ENCODE data around the gene PELO. TPM values are rescaled to one million over a fixed set of nuclear protein-coding genes. Genes with fewer than 3 reads are reported as not detected.
A peak's percentile ranks its signal among the peaks of the same experiment; 100 is the strongest.

Gene PELO
- polyA plus RNA-seq, 1 of the 3 experiments (the other 2 are of a cell fraction), result 10.7 TPM

GRCh38 chr5:52789378-52789777, 1.7 kb downstream of the PELO start:
- peak overlapping the region; percentile 71; the same call in 1 of the 2 replicates for H3K9ac ChIP-seq
- H3K4me3 ChIP-seq (ENCODE audit: low read depth in 2 of 2, low read length in 1 of 2), result peak overlapping the region; percentile 80 to 87; a peak in 3 of 4 replicates

More at GRCh38 chr5:52789378-52789777, 1.7 kb downstream of the PELO start:
- WGBS (ENCODE audit: low lambda C conversion rate), result 76% methylated on average over 1 of the region's 1 CpG
- peaks cover 0 to 3% of the 10 kb centered on the region in 2 experiments for H3K36me3 ChIP-seq (replicated peaks in 1 of 2; ENCODE audit: control insufficient read depth in 1 of 2, insufficient read depth in 2 of 2, low read length in 1 of 2)
- TF ChIP-seq NFIC (IDR thresholded peaks at IDR 0.05; ENCODE audit: borderline replicate concordance), result no peak
- no peak for TF ChIP-seq FOXJ3 (CRISPR knock-in tag; IDR thresholded peaks at IDR 0.05)
- TF ChIP-seq TEAD4 (IDR thresholded peaks at IDR 0.05; ENCODE audit: borderline replicate concordance, insufficient read depth), result no peak
- TF ChIP-seq IRF3 (IDR thresholded peaks at IDR 0.05; ENCODE audit: low read depth, low read length), result no peak
- TF ChIP-seq GABPA (IDR thresholded peaks at IDR 0.05; ENCODE audit: low read depth), result no peak
- TF ChIP-seq RXRA (IDR thresholded peaks at IDR 0.05; ENCODE audit: borderline replicate concordance, low read depth), result no peak
- TF ChIP-seq TAF1 (IDR thresholded peaks at IDR 0.05; ENCODE audit: borderline replicate concordance, low read depth, low read length), result no peak
- TF ChIP-seq JUND (IDR thresholded peaks at IDR 0.05), result no peak
- TF ChIP-seq ELF1 (IDR thresholded peaks at IDR 0.05), result no peak
- TF ChIP-seq ZBTB33 (IDR thresholded peaks at IDR 0.05; ENCODE audit: borderline replicate concordance, low read depth), result no peak
- TF ChIP-seq YY1 (IDR thresholded peaks at IDR 0.05; ENCODE audit: low read depth), result no peak
- TF ChIP-seq USF2 (IDR thresholded peaks at IDR 0.05; ENCODE audit: borderline replicate concordance, low read depth, low read length), result no peak
- TF ChIP-seq TCF12 (IDR thresholded peaks at IDR 0.05), result no peak
- no peak for TF ChIP-seq RAD21 (IDR thresholded peaks at IDR 0.05; ENCODE audit: low read length)
- TF ChIP-seq POLR2AphosphoS5 (IDR thresholded peaks at IDR 0.05; ENCODE audit: low read depth, low read length), result no peak
- no peak for TF ChIP-seq SIN3A (IDR thresholded peaks at IDR 0.05; ENCODE audit: borderline replicate concordance, low read depth, low read length)
- no peak for TF ChIP-seq CHD2 (IDR thresholded peaks at IDR 0.05; ENCODE audit: low read length, partially characterized antibody)
- TF ChIP-seq FOXM1 (IDR thresholded peaks at IDR 0.05; ENCODE audit: low read depth), result no peak
- TF ChIP-seq EZH2phosphoT487 (IDR thresholded peaks at IDR 0.05; ENCODE audit: borderline replicate concordance, low read depth), result no peak
- no peaks in the 10 kb centered on the region for H3K9me3 ChIP-seq
- H3K9me2 ChIP-seq, result no peaks in the 10 kb centered on the region
- DNase-seq, result no peak
- POLR2A ChIA-PET, result interaction anchor here (1.4 kb wide), 1 partner anchor 10 kb away, joined by 3 read pairs; no protein-coding TSS in a partner anchor
- H2AFZ ChIP-seq (ENCODE audit: low read depth), result no peak overlapping the region
- peaks cover 5 to 15% of the 10 kb centered on the region in 2 experiments; a peak in 2 of 4 replicates for H3K4me1 ChIP-seq (ENCODE audit: control insufficient read depth in 1 of 2, insufficient read depth in 2 of 2, low read depth in 1 of 2, low read length in 1 of 2)
- peaks cover 9% of the 10 kb centered on the region for H3F3A ChIP-seq (replicated peaks; ENCODE audit: insufficient read depth)
- H3K4me2 ChIP-seq, result peak overlapping the region; percentile 66
- peaks cover 32% of the 10 kb centered on the region; the same call in 1 of the 2 replicates for H3K79me2 ChIP-seq (ENCODE audit: insufficient read depth)
- CTCF ChIA-PET, result interaction anchor here (0.8 to 2.9 kb wide), 7 partner anchors 10 to 126 kb away, joined by 3 to 17 read pairs (median 5); no protein-coding TSS in a partner anchor
- peak overlapping the region; percentile 89 to 97; a peak in 3 of 4 replicates for H3K27ac ChIP-seq (ENCODE audit: low read depth in 2 of 2, low read length in 1 of 2)
- H4K20me1 ChIP-seq (ENCODE audit: insufficient read depth), result no peaks in the 10 kb centered on the region
- no peaks in the 10 kb centered on the region for H3K27me3 ChIP-seq (ENCODE audit: insufficient read depth)
